ENCODE data around the gene ZNRF1.

- TF ChIP-seq, protein P1, sequence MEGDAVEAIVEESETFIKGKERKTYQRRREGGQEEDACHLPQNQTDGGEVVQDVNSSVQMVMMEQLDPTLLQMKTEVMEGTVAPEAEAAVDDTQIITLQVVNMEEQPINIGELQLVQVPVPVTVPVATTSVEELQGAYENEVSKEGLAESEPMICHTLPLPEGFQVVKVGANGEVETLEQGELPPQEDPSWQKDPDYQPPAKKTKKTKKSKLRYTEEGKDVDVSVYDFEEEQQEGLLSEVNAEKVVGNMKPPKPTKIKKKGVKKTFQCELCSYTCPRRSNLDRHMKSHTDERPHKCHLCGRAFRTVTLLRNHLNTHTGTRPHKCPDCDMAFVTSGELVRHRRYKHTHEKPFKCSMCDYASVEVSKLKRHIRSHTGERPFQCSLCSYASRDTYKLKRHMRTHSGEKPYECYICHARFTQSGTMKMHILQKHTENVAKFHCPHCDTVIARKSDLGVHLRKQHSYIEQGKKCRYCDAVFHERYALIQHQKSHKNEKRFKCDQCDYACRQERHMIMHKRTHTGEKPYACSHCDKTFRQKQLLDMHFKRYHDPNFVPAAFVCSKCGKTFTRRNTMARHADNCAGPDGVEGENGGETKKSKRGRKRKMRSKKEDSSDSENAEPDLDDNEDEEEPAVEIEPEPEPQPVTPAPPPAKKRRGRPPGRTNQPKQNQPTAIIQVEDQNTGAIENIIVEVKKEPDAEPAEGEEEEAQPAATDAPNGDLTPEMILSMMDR (IDR thresholded peaks at IDR 0.05) = no peak
- TF ChIP-seq POLR2A (IDR thresholded peaks at IDR 0.05) (no peak), EP300 (IDR thresholded peaks at IDR 0.05) (no peak), POLR2AphosphoS5 (IDR thresholded peaks at IDR 0.05) (peak; percentile 48)
These were observed 46.1 kb downstream of the ZNRF1 start for GRCh38 chr16:75044800-75045361.
